Measurements from ENCODE around the gene PIN4. TPM values are rescaled to one million over a fixed set of nuclear protein-coding genes. Genes with fewer than 3 reads are reported as not detected.

PIN4 gene
- total RNA-seq (2022; extraction: Qiagen RNA extraction), result 31.7 to 54.3 TPM (median 37.5 TPM) in 5 replicates

GRCh38 chrX:72181178-72182125, at the start of gene PIN4:
Gene PIN4 (plus strand): TSS chrX:72181757. CDS start chrX:72181786, 29 bp downstream.

GRCh38 chrX:72238721-72239475, 57.3 kb downstream of the PIN4 start, which contains the start of gene ERCC6L:
Gene ERCC6L (minus strand): TSS chrX:72239027. CDS start chrX:72238911, 116 bp downstream.

Other genes starting within 250 kb of the PIN4 start
- gene RTL5, start 49.8 kb upstream of the PIN4 start, total RNA-seq (2022; extraction: Qiagen RNA extraction), result 2.1 to 2.9 TPM (median 2.3 TPM) in 5 replicates
- 10.3 to 15.0 TPM (median 11.2 TPM) in 5 replicates for gene ERCC6L, start 57.3 kb downstream of the PIN4 start, total RNA-seq (2022; extraction: Qiagen RNA extraction)
- gene RPS4X, start 95.5 kb downstream of the PIN4 start, total RNA-seq (2022; extraction: Qiagen RNA extraction), result 1,536 to 2,003 TPM (median 1,544 TPM) in 5 replicates
- gene CITED1, start 124.2 kb downstream of the PIN4 start, total RNA-seq (2022; extraction: Qiagen RNA extraction), result 1.2 to 2.8 TPM (median 1.8 TPM) in 5 replicates

Measured in A549 treated with Hydrocortisone at 1 μM for 4 hours (cell line).